Gastrocnemius medialis (tissue), 4 donors: Measurements from ENCODE around the gene PKM. TPM values are rescaled to one million over a fixed set of nuclear protein-coding genes. Genes with fewer than 3 reads are reported as not detected.

Experiments used
- ATAC-seq, 2 donors: fragments of 150-250 bp; one replicate each; pipeline ENCODE4 v1.9.1; 2016
- DNase-seq, 2 donors: peaks; one replicate each; pipeline ENCODE4 v3.0.0-alpha.2; 2019
- H3K27ac ChIP-seq, 4 donors: fragments of 200-600 bp; sonication (generic); 1 replicate in 1 of 4; 2 replicates in 3 of 4; pipeline ENCODE4 v1.5.1; 2016 to 2018; ENCODE audit warnings: mild to moderate bottlenecking in 2 of 4, moderate library complexity in 1 of 4
- H3K27me3 ChIP-seq, 3 donors: fragments of 200-600 bp; sonication (generic) in 2 of 3; 1 replicate in 1 of 3; 2 replicates in 2 of 3; pipeline versions ENCODE4 v1.5.1 to v1.6.0; 2016 to 2019; ENCODE audit warnings: mild to moderate bottlenecking in 1 of 3, moderate library complexity in 1 of 3
- H3K36me3 ChIP-seq, 2 donors: fragments of 200-600 bp; sonication (generic) in 1 of 2; one replicate each; pipeline ENCODE4 v1.5.1; 2017 to 2018
- H3K4me1 ChIP-seq, 2 donors: fragments of 200-600 bp; sonication (generic) in 1 of 2; one replicate each; pipeline ENCODE4 v1.5.1; 2016 to 2017; ENCODE audit warnings: mild to moderate bottlenecking in 2 of 2
- H3K4me3 ChIP-seq, 4 donors: fragments of 200-600 bp; sonication (generic) in 3 of 4; 1 replicate in 1 of 4; 2 replicates in 3 of 4; pipeline ENCODE4 v1.5.1; 2016 to 2019; ENCODE audit warnings: mild to moderate bottlenecking in 2 of 4
- H3K9me3 ChIP-seq, 3 donors: fragments of 200-600 bp; sonication (generic) in 2 of 3; 1 replicate in 1 of 3; 2 replicates in 2 of 3; pipeline ENCODE4 v1.5.1; 2016 to 2019
- POLR2A ChIP-seq, 2 donors: fragments of 450-650 bp; IDR thresholded peaks; one replicate each; pipeline ENCODE4 v1.6.1; 2017; ENCODE audit warnings: antibody characterized with exemption in 2 of 2, mild to moderate bottlenecking in 2 of 2, moderate library complexity in 2 of 2
- in situ Hi-C, 4 donors: fragments of 200-750 bp; cut with MboI; loops; one replicate each; pipeline versions ENCODE4 v1.15.0 to v1.8.0; 2017; ENCODE audit warnings: low sequenced_read_pairs in 4 of 4
- intact Hi-C: fragments of 100-400 bp; cut with DNase I; formaldehyde crosslinking; loops from one replicate; pipeline ENCODE4 v1.15.1; 2023; ENCODE audit warnings: low total_unique reads
- total RNA-seq, 4 donors: library from RNA; depleted of rRNA; stranded (reverse); fragments of >200 nt; gene quantifications; one replicate each; pipeline versions ENCODE4 v1.1.0 to v1.2.3, GENCODE V29; 2016
- TF ChIP-seq, protein P1 (sequence below), 5 experiments: fragments of 450-650 bp in 3 of 5; fragments of 200-600 bp in 2 of 5; sonication (generic) in 2 of 5; IDR thresholded peaks in 4 of 5; conservative IDR thresholded peaks in 1 of 5; 1 replicate in 4 of 5; 2 replicates in 1 of 5; pipeline ENCODE4 v1.5.1; 2016 to 2019; ENCODE audit warnings: antibody characterized with exemption in 5 of 5, mild to moderate bottlenecking in 3 of 5, moderate library complexity in 3 of 5

Gene PKM
- total RNA-seq, 4 donors from 2014 or later, result 691 to 946 (median 810) TPM

DNA sequence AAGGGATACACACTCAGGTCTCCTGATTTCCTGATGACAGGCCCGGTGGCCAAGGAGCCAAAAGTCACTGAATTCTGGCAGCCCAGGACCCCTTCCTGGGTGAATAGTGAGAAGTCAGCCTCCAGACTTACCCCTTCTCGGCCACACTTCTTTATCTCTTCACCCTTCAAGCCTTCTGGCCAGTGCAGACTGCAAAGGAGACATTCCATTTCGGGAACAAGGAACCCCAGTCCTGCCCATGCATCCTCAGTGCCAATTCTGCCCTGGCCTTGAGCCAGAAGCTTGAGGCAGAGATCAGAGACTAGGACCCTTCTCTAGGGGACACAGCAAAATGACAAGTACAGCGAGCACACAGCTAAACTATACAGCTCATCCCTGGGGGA is 62.2 kb downstream of the PKM start:
- no peaks in the 10 kb centered on the region for H3K4me1 ChIP-seq
- in situ Hi-C loops (loop anchor here in 3 of 4 donors (25.0 kb wide), 5 partner anchors 256 to 706 kb away; no protein-coding TSS in a partner anchor), intact Hi-C loops (no loop called here)
- H3K9me3 ChIP-seq, result no peaks in the 10 kb centered on the region
- DNase-seq, result no peak
- no peaks in the 10 kb centered on the region for H3K27me3 ChIP-seq
- no peak overlapping the region for H3K4me3 ChIP-seq
- H3K27ac ChIP-seq, result no peak overlapping the region
- ATAC-seq, result no peak
- H3K36me3 ChIP-seq, result no peaks in the 10 kb centered on the region
- TF ChIP-seq, protein P1, sequence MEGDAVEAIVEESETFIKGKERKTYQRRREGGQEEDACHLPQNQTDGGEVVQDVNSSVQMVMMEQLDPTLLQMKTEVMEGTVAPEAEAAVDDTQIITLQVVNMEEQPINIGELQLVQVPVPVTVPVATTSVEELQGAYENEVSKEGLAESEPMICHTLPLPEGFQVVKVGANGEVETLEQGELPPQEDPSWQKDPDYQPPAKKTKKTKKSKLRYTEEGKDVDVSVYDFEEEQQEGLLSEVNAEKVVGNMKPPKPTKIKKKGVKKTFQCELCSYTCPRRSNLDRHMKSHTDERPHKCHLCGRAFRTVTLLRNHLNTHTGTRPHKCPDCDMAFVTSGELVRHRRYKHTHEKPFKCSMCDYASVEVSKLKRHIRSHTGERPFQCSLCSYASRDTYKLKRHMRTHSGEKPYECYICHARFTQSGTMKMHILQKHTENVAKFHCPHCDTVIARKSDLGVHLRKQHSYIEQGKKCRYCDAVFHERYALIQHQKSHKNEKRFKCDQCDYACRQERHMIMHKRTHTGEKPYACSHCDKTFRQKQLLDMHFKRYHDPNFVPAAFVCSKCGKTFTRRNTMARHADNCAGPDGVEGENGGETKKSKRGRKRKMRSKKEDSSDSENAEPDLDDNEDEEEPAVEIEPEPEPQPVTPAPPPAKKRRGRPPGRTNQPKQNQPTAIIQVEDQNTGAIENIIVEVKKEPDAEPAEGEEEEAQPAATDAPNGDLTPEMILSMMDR (IDR thresholded peaks at IDR 0.05 in 4 of 5, conservative IDR thresholded peaks at IDR 0.05 in 1 of 5), result no peak
- TF ChIP-seq POLR2A (IDR thresholded peaks at IDR 0.05), result no peak

DNA sequence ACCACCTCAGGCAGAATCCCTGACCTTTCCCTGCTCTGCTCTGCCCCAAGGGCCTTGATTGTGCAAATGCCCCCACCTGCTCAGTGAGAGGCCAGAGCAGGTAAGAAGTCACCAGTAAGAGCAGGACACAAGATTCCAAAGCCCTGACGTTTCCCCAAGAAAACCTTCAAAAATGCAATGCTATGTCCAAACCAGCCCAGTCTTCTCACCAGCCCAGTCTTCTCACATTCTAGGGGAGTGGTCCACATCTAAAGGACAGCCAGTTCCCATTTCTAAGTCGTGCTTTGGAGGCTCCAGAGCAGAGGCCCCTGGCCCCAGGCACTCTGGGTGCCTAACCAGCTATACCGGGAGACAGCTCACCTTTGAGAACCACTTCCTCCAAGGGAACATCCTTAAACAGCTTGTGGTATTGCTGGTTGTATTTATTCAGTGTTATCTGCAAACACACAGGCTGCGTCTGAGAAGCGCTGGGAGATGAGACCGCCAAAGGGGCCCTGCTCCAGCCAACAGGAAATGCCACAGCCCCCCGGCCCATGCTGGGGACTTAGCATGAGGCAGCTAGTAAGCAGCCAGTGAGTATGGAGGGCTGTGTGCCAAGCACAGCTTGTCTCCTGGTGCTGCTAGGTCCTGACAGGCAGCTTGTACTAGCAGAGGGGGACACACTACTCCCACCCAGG is 62.7 kb downstream of the PKM start:
- Histone ChIP-seq H3K36me3 (no peaks in the 10 kb centered on the region), H3K4me1 (no peaks in the 10 kb centered on the region), H3K27me3 (no peaks in the 10 kb centered on the region), H3K9me3 (no peaks in the 10 kb centered on the region), H3K27ac (no peak overlapping the region), H3K4me3 (no peak overlapping the region)
- ATAC-seq (no peak), DNase-seq (no peak)
- intact Hi-C loops, result no loop called here
- in situ Hi-C loops, result loop anchor here in 3 of 4 donors (25.0 kb wide), 5 partner anchors 256 to 706 kb away; no protein-coding TSS in a partner anchor
- TF ChIP-seq POLR2A (IDR thresholded peaks at IDR 0.05), result no peak
- TF ChIP-seq, protein P1 (IDR thresholded peaks at IDR 0.05 in 4 of 5, conservative IDR thresholded peaks at IDR 0.05 in 1 of 5), result no peak

DNA sequence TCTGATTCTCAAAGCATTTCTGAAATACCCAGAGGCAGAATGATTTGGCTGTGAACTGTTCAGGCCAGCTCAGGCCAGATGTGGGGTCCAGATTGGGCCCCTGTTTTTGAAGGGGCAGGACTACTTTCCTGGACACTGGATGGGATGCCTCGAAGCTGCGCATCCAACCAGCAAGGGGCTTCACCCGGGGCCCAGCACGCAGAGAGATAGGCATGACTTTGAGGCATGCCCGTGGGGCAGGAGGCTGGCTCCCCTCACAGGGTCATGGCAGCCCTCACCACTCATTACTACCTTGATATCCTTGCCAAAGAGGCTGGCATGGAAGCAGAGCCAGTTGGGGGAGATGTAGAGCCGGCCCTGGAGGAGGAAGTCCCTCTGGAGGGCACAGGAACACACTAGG is 63.5 kb downstream of the PKM start:
- H3K9me3 ChIP-seq, result no peaks in the 10 kb centered on the region
- H3K4me3 ChIP-seq, result no peak overlapping the region
- TF ChIP-seq, protein P1 (IDR thresholded peaks at IDR 0.05 in 4 of 5, conservative IDR thresholded peaks at IDR 0.05 in 1 of 5), result no peak
- TF ChIP-seq POLR2A (IDR thresholded peaks at IDR 0.05), result no peak
- intact Hi-C loops, result no loop called here
- H3K27ac ChIP-seq, result no peak overlapping the region
- no peaks in the 10 kb centered on the region for H3K27me3 ChIP-seq
- in situ Hi-C loops, result loop anchor here in 3 of 4 donors (25.0 kb wide), 5 partner anchors 255 to 705 kb away; no protein-coding TSS in a partner anchor
- H3K36me3 ChIP-seq, result no peaks in the 10 kb centered on the region
- DNase-seq (no peak), ATAC-seq (no peak)
- H3K4me1 ChIP-seq, result no peaks in the 10 kb centered on the region

DNA sequence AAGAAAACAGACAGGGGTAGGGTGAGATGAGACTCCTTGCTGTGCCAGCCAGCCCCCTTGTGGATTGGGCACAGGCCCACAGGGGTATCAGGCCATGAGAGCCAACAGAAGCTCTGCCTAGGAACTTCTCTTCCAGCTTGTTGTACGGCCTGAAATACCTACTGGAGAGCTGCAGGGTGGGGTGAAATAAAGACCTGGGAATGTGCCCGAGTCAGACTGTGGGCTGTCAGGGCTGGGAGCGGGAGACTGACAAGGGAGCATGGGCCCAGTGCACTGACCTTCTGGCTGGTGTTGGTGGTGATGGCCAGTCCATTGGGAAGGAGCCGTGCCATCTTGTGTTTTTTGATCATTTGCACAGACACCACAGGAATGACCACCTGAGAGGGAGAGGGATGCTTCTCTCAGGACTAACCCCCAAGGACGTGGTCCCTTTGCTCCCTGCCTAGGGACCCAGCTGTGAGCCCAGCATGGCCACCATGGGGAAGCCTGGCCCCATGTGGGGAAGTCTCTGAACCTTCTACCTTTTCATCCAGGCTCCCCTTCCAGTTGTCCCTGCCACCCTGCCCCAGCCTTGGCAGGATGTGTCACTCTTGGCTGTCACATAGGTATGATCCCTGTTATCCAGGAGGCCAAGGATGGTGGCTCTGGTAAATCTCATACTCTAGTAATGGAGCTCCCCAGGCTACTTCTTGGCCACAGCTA is 64.1 kb downstream of the PKM start:
- in situ Hi-C loops, result loop anchor here in 3 of 4 donors (25.0 kb wide), 5 partner anchors 255 to 705 kb away; no protein-coding TSS in a partner anchor
- H3K4me1 ChIP-seq, result peaks cover under 1 to 3% of the 10 kb centered on the region in 2 donors
- ATAC-seq, result no peak

More for the DNA sequence above, 64.1 kb downstream of the PKM start:
- DNase-seq, result no peak
- Histone ChIP-seq H3K4me3 (no peak overlapping the region), H3K27me3 (no peaks in the 10 kb centered on the region), H3K27ac (no peak overlapping the region), H3K36me3 (no peaks in the 10 kb centered on the region), H3K9me3 (no peaks in the 10 kb centered on the region)
- TF ChIP-seq, protein P1 (IDR thresholded peaks at IDR 0.05 in 4 of 5, conservative IDR thresholded peaks at IDR 0.05 in 1 of 5), result no peak
- TF ChIP-seq POLR2A (IDR thresholded peaks at IDR 0.05), result no peak
- intact Hi-C loops, result no loop called here
